T-helper 22 cell (primary cell): ENCODE measurements around the gene ZNF335.
"Not testable (repeated sequence)": the region's sequence is repeated elsewhere in the genome, so short reads cannot be mapped to it uniquely, and the experiment has no call there.

ENCODE experiments used
- DNase-seq: peaks from one replicate; pipeline ENCODE4 v3.0.0-alpha.2; 2020; ENCODE audit warnings: low read depth

ZNF335 gene

DNA sequence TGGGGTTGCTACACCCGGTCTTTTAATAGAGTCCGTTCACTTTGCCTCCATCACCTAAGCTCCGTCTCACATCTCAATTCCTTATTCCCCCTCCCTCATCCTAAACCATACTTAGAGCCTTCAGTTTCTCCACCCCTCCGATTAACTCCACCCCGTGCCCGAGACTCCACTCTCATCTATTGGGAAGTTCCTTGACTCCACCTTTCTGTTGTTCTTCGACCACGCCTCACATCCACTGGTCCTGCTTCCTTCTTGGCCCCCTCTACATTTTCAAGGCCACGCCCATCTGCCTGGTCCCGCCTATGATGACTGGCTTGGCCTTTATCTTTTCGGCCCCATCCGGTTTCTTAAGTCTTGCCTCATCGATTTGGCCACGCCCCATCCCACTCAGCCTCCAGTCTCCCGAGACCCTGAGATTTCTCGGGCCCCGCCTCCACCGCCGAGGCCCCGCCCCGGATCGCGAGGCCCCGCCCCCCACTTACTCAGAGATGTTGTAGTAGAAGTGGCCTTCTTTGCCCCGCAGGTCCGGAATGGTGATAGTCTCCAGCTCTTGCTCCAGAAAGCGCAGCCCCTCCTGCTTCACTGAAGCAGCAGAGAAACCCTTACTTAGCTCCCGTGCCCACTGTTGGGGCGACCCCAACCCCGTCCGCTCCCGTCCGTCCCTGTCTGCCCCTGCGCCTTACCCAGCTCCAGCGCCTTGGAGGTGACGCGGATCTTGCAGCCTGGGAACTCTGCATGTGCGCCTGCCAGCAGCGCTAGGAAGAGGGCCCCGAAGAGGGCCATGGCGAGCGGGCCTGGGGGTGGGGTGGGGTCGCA, 61.1 kb downstream of the ZNF335 start:
- DNase-seq = peak; percentile 77

DNA sequence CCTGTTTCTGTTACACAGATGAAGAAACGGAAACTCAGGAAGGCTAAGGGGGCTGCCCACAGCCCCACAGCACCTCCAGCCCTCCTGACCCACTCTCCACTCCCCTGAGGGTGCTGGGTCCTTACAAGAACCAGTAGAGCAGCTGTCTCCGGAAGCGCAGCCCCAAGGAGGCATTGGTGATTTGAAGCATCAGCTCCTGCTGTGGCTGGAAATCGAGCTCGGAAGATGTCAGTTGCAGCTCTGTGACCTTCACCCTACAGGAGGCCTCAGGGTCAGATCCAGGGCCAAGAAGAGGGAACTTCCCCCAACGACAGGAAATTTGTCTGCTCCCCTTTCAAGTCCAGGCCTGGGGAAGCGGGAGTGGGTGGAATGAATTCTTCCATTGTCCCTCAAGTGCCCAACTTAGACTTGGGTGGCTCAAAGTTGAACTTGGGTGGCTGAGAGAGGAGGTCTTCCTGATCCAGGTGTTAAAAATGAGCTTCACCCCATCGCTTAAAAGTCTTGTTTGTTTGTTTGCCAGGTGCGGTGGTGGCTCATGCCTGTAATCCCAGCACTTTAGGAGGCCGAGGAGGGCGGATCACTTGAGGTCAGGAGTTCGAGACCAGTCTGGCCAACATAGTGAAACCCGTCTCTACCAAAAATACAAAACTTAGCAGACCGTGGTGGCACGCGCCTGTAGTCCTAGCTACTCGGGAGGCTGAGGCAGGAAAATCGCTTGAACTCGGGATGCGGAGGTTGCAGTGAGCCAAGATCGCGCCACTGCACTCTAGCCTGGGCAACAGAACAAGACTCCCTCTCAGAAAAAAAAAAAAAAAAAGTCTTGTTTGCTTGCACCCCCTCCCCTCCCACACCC, 62.0 kb downstream of the ZNF335 start:
- DNase-seq = no peak

- DNase-seq = no peak
Observed at GRCh38 chr20:45909336-45909808, 62.6 kb downstream of the ZNF335 start.

GRCh38 chr20:45908084-45908483, 63.9 kb downstream of the ZNF335 start:
- DNase-seq = no peak

DNA sequence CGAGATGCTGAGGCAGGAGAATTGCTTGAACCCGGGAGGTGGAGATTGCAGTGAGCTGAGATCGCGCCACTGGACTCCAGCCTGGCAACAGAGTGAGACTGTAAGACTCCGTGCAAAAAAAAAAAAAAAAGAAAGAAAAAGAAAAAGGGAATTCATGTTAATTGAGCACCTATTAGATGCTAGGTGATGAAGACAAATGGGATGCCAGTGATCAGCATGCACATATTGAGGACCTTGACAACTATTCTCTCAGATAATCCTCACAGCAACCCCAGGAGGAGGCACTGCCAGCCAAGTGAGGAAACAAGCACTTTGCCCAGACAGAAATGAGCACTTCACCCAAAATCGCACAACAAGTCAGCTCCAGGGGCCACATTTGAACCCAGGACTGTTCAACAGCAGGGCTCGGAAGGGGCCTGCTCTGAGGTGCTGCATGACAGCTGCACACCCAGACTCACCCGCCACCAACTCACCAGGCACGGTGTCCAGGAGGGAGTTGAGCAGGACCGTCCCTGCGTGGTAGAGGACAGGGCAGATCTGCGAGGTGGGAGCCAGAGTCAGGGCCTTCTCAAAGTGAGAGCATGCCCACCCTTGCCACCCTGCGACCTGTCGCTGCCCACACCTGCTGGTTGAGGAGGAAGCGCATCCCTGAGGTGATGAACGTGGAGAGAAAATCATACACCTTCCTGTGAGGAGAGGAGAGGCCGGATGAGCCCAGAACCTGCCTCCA, 64.6 kb downstream of the ZNF335 start:
- no peak for DNase-seq

GRCh38 chr20:45905505-45906079, 66.4 kb downstream of the ZNF335 start:
- DNase-seq = no peak

GRCh38 chr20:45904583-45905504, 67.2 kb downstream of the ZNF335 start:
- DNase-seq = no peak

DNA sequence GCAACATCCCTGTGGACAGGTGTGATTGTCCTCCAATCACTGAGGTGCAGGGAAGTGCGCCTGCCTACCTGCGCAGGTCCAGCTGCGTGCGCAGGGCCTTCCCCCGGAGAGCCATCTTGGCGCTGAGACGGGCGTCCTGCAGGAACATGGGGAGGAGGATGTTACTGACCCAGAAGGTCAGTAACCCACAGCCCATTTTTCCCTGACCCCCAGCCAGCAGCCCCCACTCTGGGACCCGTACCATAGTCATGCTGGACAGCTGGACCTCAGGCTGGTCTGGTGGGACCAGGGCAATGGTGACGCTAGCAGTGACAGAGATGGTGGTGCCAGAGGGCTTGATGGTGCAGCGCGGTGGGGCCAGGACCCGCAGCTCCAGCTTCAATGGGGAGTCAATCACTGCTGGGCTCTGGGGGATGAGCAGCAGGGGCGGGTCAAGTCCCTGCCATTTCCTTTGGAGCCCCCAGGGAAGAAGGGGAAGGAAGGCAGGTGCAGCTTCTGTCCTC, 69.8 kb downstream of the ZNF335 start:
- no peak for DNase-seq

DNA sequence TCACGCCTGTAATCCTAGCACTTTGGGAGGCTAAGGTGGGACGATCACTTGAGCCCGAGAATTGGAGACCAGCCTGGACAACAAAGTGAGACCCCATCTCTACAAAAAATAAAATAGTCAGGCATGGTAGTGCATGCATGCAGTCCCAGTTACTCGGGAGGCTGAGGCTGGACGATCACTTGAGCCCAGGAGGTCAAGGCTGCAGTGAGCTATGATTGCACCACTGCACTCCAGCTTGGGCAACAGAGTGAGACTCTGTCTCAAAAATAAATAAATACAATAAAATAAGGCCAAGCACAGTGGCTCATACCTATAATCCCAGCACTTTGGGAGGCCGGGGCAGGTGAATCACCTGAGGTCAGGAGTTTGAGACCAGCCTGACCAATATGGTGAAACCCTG, 70.7 kb downstream of the ZNF335 start:
- DNase-seq = not testable (repeated sequence)

DNA sequence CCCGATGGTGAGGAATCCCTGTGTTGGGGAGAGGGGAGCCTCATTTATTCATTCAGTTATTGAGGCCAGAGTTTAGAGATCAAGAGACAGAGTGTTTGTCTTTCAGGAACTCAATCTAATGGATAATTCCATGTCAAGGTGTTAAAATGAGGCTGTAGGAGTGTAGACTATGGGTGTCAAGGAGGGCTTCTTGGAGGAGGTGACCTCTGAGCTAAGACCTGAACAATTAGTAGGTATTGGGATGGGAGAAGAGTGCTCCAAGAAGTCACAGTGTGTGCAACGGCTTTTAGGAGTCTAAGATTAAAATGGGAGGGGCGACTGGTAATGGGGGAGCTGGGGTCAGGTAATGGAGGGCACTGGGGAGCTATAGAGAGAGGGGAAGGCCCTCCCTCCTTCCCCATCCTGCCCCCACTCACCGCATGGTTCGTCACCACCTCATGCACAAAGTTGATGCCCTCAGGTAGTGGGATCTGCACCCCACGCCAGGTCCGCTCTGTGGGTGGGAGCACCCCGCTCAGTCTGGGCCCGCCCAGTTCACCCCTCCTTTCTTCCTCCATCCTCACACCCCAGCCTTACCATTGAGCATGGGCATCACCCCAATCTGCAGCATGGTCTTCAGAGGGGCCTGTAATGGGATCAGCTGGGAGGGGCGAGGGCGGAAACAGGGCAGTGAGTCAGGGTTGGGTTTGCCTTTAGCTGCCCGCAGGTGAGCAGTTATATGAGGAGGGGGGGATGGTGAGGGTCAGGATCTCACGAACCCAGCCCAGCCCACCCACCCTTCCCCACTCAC, 72.8 kb downstream of the ZNF335 start:
- DNase-seq = no peak
